CD4-positive, alpha-beta T cell (primary cell): ENCODE data around the gene CPED1. TPM values are rescaled to one million over a fixed set of nuclear protein-coding genes. Genes with fewer than 3 reads are reported as not detected.

Experiments
- ATAC-seq: fragments of 200-7000 bp; cut with Tn5 transposase; one replicate; pipeline ENCODE4 v1.10.0; 2022; ENCODE audit warnings: mild to moderate bottlenecking; ENCODE audit not compliant: poor library complexity
- CTCF ChIA-PET: fragments of 350-600 bp; sonication (Branson Sonifier 250); formaldehyde crosslinking; loops from one replicate; lab custom pipeline; 2021; ENCODE audit warnings: antibody characterized with exemption, inconsistent platforms; lab: Charles Lee
- POLR2A ChIA-PET: fragments of 350-600 bp; sonication (Branson Sonifier 250); formaldehyde crosslinking; loops from one replicate; lab custom pipeline; 2021; ENCODE audit warnings: antibody characterized with exemption, inconsistent platforms; lab: Charles Lee
- DNase-seq, 14 experiments: peaks; one replicate each; pipeline ENCODE4 v3.0.0-alpha.2; 2013 to 2020; ENCODE audit warnings: mixed read lengths in 2 of 14
- H3K27ac ChIP-seq, 2 donors: one replicate each; pipeline versions ENCODE4 v1.5.1 to v1.7.0; 2013; ENCODE audit warnings: low read length in 2 of 2, low read depth in 1 of 2, mild to moderate bottlenecking in 1 of 2
- H3K27me3 ChIP-seq, 2 experiments: 1 replicate in 1 of 2; 2 replicates in 1 of 2; pipeline versions ENCODE4 v1.6.1 to v1.7.0; 2013; ENCODE audit warnings: low read length in 2 of 2, control low read depth in 1 of 2, mild to moderate bottlenecking in 1 of 2, moderate library complexity in 1 of 2; ENCODE audit not compliant: insufficient read depth in 2 of 2, control insufficient read depth in 1 of 2
- H3K36me3 ChIP-seq: one replicate; pipeline ENCODE4 v1.6.1; 2013; ENCODE audit warnings: low read length, control low read depth; ENCODE audit not compliant: insufficient read depth
- H3K4me1 ChIP-seq: one replicate; pipeline ENCODE4 v1.6.1; 2013; ENCODE audit warnings: low read length, control low read depth; ENCODE audit not compliant: insufficient read depth
- H3K4me3 ChIP-seq: one replicate; pipeline ENCODE4 v1.5.1; 2013; ENCODE audit warnings: mild to moderate bottlenecking, low read length, moderate library complexity
- H3K9me3 ChIP-seq, 2 experiments: 1 replicate in 1 of 2; 2 replicates in 1 of 2; pipeline versions ENCODE4 v1.6.1 to v1.7.0; 2013; ENCODE audit warnings: low read length in 2 of 2, mild to moderate bottlenecking in 2 of 2, control low read depth in 1 of 2, moderate library complexity in 1 of 2; ENCODE audit not compliant: control insufficient read depth in 1 of 2, insufficient read depth in 1 of 2
- H3K27ac Mint-ChIP-seq: one replicate; pipeline ENCODE4 v1.8.0; 2020; ENCODE audit warnings: mixed read lengths
- H3K27me3 Mint-ChIP-seq: one replicate; pipeline ENCODE4 v1.8.0; 2021; ENCODE audit warnings: mixed read lengths
- H3K36me3 Mint-ChIP-seq: one replicate; pipeline ENCODE4 v1.8.0; 2021; ENCODE audit warnings: low read depth, mixed read lengths
- H3K4me1 Mint-ChIP-seq: one replicate; pipeline ENCODE4 v1.8.0; 2021; ENCODE audit warnings: low read depth, mixed read lengths
- H3K4me3 Mint-ChIP-seq: one replicate; pipeline ENCODE4 v1.8.0; 2020; ENCODE audit warnings: mild to moderate bottlenecking, mixed read lengths
- H3K9me3 Mint-ChIP-seq: one replicate; pipeline ENCODE4 v1.8.0; 2020; ENCODE audit warnings: mixed read lengths
- intact Hi-C, 2 experiments: fragments of 100-400 bp; cut with DNase I in 1 of 2; cut with micrococcal nuclease in 1 of 2; formaldehyde crosslinking; loops; one replicate each; pipeline versions ENCODE4 v1.15.1 to v1.9.0; 2023 to 2025; cut with DNase I, micrococcal nuclease
- total RNA-seq, 174 experiments: library from RNA in 2 of 174; stranded (reverse) in 2 of 174; gene quantifications; one replicate each; pipeline ENCODE4 v1.2.3 and lab custom pipeline; 2021 to 2026
- TF ChIP-seq, protein P1 (sequence below): fragments of 200-600 bp; IDR thresholded peaks from one replicate; pipeline ENCODE4 v1.8.0; 2022; ENCODE audit warnings: antibody characterized with exemption, mild to moderate bottlenecking

CPED1 gene
- total RNA-seq, 2 experiments from 2014 or later: 0.08 to 0.19 TPM

GRCh38 chr7:121341933-121342332 is 353.4 kb downstream of the CPED1 start:
- Mint-ChIP-seq H3K4me3 (no peak overlapping the region), H3K4me1 (no peaks in the 10 kb centered on the region), H3K36me3 (peaks cover 6% of the 10 kb centered on the region), H3K27ac (no peak overlapping the region), H3K9me3 (no peaks in the 10 kb centered on the region), H3K27me3 (no peaks in the 10 kb centered on the region)
- intact Hi-C loops: no loop called here
- ATAC-seq: no peak
- no peaks in the 10 kb centered on the region for H3K9me3 ChIP-seq
- POLR2A ChIA-PET: no interaction called here
- no peak for DNase-seq
- no peak overlapping the region for H3K4me3 ChIP-seq
- no peaks in the 10 kb centered on the region for H3K4me1 ChIP-seq
- TF ChIP-seq, protein P1, sequence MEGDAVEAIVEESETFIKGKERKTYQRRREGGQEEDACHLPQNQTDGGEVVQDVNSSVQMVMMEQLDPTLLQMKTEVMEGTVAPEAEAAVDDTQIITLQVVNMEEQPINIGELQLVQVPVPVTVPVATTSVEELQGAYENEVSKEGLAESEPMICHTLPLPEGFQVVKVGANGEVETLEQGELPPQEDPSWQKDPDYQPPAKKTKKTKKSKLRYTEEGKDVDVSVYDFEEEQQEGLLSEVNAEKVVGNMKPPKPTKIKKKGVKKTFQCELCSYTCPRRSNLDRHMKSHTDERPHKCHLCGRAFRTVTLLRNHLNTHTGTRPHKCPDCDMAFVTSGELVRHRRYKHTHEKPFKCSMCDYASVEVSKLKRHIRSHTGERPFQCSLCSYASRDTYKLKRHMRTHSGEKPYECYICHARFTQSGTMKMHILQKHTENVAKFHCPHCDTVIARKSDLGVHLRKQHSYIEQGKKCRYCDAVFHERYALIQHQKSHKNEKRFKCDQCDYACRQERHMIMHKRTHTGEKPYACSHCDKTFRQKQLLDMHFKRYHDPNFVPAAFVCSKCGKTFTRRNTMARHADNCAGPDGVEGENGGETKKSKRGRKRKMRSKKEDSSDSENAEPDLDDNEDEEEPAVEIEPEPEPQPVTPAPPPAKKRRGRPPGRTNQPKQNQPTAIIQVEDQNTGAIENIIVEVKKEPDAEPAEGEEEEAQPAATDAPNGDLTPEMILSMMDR: no peak
- H3K27me3 ChIP-seq: no peaks in the 10 kb centered on the region
- peaks cover under 1% of the 10 kb centered on the region for H3K36me3 ChIP-seq
- CTCF ChIA-PET: no interaction called here
- no peak overlapping the region for H3K27ac ChIP-seq

DNA sequence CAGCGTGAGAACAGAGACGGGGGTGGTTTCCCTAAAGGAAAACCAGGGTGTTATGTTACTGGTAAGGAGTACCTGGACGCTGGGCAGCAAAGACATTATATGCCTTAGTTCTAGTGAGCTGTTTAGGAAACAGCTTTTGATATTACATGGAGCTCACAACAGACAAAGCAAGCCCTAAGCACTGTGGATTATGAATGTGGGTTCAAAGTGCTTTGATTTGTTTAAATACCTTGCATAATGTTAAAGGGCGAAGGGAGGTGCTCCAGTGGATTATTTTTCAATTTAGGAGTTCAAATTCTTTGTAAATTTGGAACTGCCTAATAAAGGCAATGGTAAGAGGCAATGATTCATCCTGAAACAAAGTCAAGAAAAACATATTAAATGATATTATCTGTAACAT is 354.1 kb downstream of the CPED1 start:
- TF ChIP-seq, protein P1: no peak
- H3K9me3 ChIP-seq: no peaks in the 10 kb centered on the region
- no peaks in the 10 kb centered on the region for H3K9me3 Mint-ChIP-seq
- ChIA-PET POLR2A (no interaction called here), CTCF (no interaction called here)
- no peaks in the 10 kb centered on the region for H3K27me3 ChIP-seq
- intact Hi-C loops: no loop called here
- no peaks in the 10 kb centered on the region for H3K27me3 Mint-ChIP-seq
- ATAC-seq: no peak
- H3K4me1 ChIP-seq: no peaks in the 10 kb centered on the region
- peaks cover 6% of the 10 kb centered on the region for H3K36me3 ChIP-seq
- H3K4me3 ChIP-seq: no peak overlapping the region
- DNase-seq: no peak
- no peak overlapping the region for H3K4me3 Mint-ChIP-seq
- H3K27ac Mint-ChIP-seq: no peak overlapping the region
- H3K4me1 Mint-ChIP-seq: no peaks in the 10 kb centered on the region
- H3K27ac ChIP-seq: no peak overlapping the region
- peaks cover 13% of the 10 kb centered on the region for H3K36me3 Mint-ChIP-seq

DNA sequence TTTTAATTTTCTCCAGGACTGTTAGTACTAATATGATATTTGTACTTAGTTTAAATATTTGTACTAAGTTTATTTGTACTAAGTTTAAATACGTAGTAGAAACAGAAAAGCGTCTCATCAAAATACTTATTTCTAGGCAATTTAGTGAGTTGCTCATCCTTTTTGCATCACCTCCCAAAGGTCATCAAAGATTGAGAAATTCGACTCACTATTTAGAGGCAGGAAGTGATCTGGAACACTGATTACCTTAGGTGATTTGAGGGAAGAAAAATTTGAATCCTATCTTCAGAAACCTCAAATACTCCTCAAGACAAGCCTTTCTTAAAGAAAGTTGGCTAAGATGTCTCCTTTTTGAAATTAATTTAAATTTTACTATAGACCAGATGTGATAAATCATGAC is 354.8 kb downstream of the CPED1 start:
- DNase-seq (no peak), ATAC-seq (no peak)
- H3K27ac ChIP-seq: no peak overlapping the region
- peaks cover 6% of the 10 kb centered on the region for H3K36me3 ChIP-seq
- CTCF ChIA-PET: no interaction called here
- Mint-ChIP-seq H3K27me3 (no peaks in the 10 kb centered on the region), H3K36me3 (peaks cover 13% of the 10 kb centered on the region), H3K9me3 (no peaks in the 10 kb centered on the region), H3K4me1 (no peaks in the 10 kb centered on the region), H3K27ac (no peak overlapping the region), H3K4me3 (no peak overlapping the region)
- intact Hi-C loops: no loop called here
- TF ChIP-seq, protein P1: no peak
- no peaks in the 10 kb centered on the region for H3K9me3 ChIP-seq
- H3K4me1 ChIP-seq: no peaks in the 10 kb centered on the region
- POLR2A ChIA-PET: no interaction called here
- H3K4me3 ChIP-seq: no peak overlapping the region
- no peaks in the 10 kb centered on the region for H3K27me3 ChIP-seq
